ENCODE measurements around the gene CFAP119.
"Not testable (repeated sequence)": the region's sequence is repeated elsewhere in the genome, so short reads cannot be mapped to it uniquely, and the experiment has no call there.

The CFAP119 gene

GRCh38 chr16:30761928-30762902 lies at the start of gene CFAP119, which contains the start of gene RNF40:
Gene CFAP119 (minus strand): TSS chr16:30762062. CDS start chr16:30761748, 314 bp downstream.
Gene RNF40 (plus strand): TSS chr16:30762322. CDS start chr16:30762546, 224 bp downstream.
- H3K27ac ChIP-seq (ENCODE audit: low read depth, low read length): peak within 1 kb of the TSS; percentile 44; the same call in 1 of the 2 replicates
- peak within 1 kb of the TSS; percentile 91 for H3K4me3 ChIP-seq (ENCODE audit: low read depth, low read length)
- H3K9me3 ChIP-seq (ENCODE audit: control insufficient read depth, insufficient read depth, low read depth, low read length): no peaks in the 10 kb centered on the region
- H3K36me3 ChIP-seq (ENCODE audit: control insufficient read depth, insufficient read depth, low read length): peaks cover 54% of the 10 kb centered on the region
- H3K9ac ChIP-seq (ENCODE audit: low read length): peak within 1 kb of the TSS; percentile 91
- H3K27me3 ChIP-seq (ENCODE audit: control insufficient read depth, insufficient read depth, low read length): no peaks in the 10 kb centered on the region
- peaks cover 8% of the 10 kb centered on the region; the same call in 1 of the 2 replicates for H3K4me1 ChIP-seq (ENCODE audit: control insufficient read depth, insufficient read depth, low read length)

DNA sequence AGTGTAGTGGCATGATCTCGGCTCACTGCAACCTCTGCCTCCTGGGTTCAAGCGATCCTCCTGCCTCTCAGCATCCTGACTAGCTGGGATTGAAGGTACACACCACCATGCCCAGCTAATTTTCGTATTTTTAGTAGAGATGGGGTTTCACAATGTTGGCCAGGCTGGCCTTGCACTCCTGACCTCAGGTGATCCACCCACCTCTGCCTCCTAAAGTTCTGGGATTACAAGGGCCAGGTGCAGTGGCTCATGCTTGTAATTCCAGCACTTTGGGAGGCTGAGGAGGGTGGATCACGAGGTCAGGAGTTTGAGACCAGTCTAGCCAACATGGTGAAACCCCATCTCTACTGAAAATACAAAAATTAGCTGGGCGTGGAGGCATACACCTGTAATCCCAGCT lies 47.8 kb upstream of the CFAP119 start:
- H3K4me3 ChIP-seq (ENCODE audit: low read depth, low read length); H3K36me3 ChIP-seq (ENCODE audit: control insufficient read depth, insufficient read depth, low read length); H3K9ac ChIP-seq (ENCODE audit: low read length); H3K9me3 ChIP-seq (ENCODE audit: control insufficient read depth, insufficient read depth, low read depth, low read length); H3K4me1 ChIP-seq (ENCODE audit: control insufficient read depth, insufficient read depth, low read length); H3K27ac ChIP-seq (ENCODE audit: low read depth, low read length): not testable (repeated sequence)
- peaks cover 37% of the 10 kb centered on the region for H3K27me3 ChIP-seq (ENCODE audit: control insufficient read depth, insufficient read depth, low read length)

- H3K9me3 ChIP-seq (ENCODE audit: control insufficient read depth, insufficient read depth, low read depth, low read length); H3K36me3 ChIP-seq (ENCODE audit: control insufficient read depth, insufficient read depth, low read length); H3K4me1 ChIP-seq (ENCODE audit: control insufficient read depth, insufficient read depth, low read length); H3K9ac ChIP-seq (ENCODE audit: low read length); H3K27ac ChIP-seq (ENCODE audit: low read depth, low read length); H3K4me3 ChIP-seq (ENCODE audit: low read depth, low read length): not testable (repeated sequence)
- peaks cover 38% of the 10 kb centered on the region for H3K27me3 ChIP-seq (ENCODE audit: control insufficient read depth, insufficient read depth, low read length)
Measured at GRCh38 chr16:30808890-30809426, 47.1 kb upstream of the CFAP119 start.

GRCh38 chr16:30808146-30808545 lies 46.3 kb upstream of the CFAP119 start:
- Histone ChIP-seq H3K4me3 (ENCODE audit: low read depth, low read length) (no peak overlapping the region), H3K27me3 (ENCODE audit: control insufficient read depth, insufficient read depth, low read length) (peaks cover 40% of the 10 kb centered on the region), H3K4me1 (ENCODE audit: control insufficient read depth, insufficient read depth, low read length) (0 out of 2 replicates have a peak, but pooled peaks cover 4% of the 10 kb centered on the region)

DNA sequence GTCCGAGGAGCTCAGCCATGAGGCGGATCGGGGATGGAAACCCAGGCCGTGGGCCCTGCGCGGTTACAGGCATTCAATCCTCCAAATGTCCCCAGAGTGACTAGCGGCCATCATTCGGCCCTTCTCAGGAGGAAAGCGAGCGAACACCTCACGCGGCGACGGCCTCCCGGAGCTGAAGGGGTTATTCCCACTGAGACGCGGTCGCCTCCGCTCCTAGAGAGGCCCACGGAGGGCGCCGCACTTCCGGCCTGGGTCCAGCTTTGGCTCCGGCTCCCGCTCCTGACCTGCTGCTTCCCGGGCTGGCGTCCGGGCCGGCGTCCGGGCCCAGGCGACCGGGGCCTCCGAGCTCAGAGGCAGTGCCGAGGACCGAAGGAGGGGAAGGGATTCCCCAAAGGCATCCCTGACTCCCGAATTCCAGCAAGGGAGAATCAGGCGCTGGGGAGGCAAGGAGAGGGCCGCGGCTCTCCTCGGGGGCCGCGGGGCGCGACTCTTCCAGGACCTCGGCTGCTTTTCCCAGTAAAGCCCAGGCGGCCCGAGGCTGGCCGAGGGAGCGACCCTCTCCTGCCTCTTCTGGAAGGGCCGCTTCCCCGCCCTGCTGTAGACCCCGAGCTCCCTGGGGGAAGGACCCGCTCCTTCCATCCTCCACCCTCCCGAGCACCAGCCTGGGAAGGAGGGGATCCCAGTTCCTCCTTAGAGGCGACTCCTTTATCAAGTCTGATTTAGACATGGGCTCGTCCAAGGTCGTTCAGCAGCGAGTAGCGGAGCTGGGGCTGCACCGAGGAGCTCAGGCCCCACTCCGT lies 43.7 kb upstream of the CFAP119 start:
- Histone ChIP-seq H3K27ac (ENCODE audit: low read depth, low read length) (peak overlapping the region; percentile 39; the same call in 1 of the 2 replicates), H3K4me3 (ENCODE audit: low read depth, low read length) (peak overlapping the region; percentile 84), H3K27me3 (ENCODE audit: control insufficient read depth, insufficient read depth, low read length) (peaks cover 51% of the 10 kb centered on the region), H3K9ac (ENCODE audit: low read length) (peak overlapping the region; percentile 88), H3K36me3 (ENCODE audit: control insufficient read depth, insufficient read depth, low read length) (no peaks in the 10 kb centered on the region), H3K4me1 (ENCODE audit: control insufficient read depth, insufficient read depth, low read length) (0 out of 2 replicates have a peak, but pooled peaks cover 4% of the 10 kb centered on the region), H3K9me3 (ENCODE audit: control insufficient read depth, insufficient read depth, low read depth, low read length) (no peaks in the 10 kb centered on the region)

More at GRCh38 chr16:30808146-30808545, 46.3 kb upstream of the CFAP119 start:
- no peaks in the 10 kb centered on the region for H3K36me3 ChIP-seq (ENCODE audit: control insufficient read depth, insufficient read depth, low read length)
- H3K9me3 ChIP-seq (ENCODE audit: control insufficient read depth, insufficient read depth, low read depth, low read length): no peaks in the 10 kb centered on the region
- no peak overlapping the region for H3K9ac ChIP-seq (ENCODE audit: low read length)
- H3K27ac ChIP-seq (ENCODE audit: low read depth, low read length): no peak overlapping the region

GRCh38 chr16:30805056-30805369 lies 43.2 kb upstream of the CFAP119 start:
- Histone ChIP-seq H3K27me3 (ENCODE audit: control insufficient read depth, insufficient read depth, low read length) (peaks cover 51% of the 10 kb centered on the region), H3K9ac (ENCODE audit: low read length) (peak overlapping the region; percentile 71), H3K36me3 (ENCODE audit: control insufficient read depth, insufficient read depth, low read length) (no peaks in the 10 kb centered on the region), H3K9me3 (ENCODE audit: control insufficient read depth, insufficient read depth, low read depth, low read length) (no peaks in the 10 kb centered on the region), H3K4me3 (ENCODE audit: low read depth, low read length) (peak overlapping the region; percentile 84), H3K4me1 (ENCODE audit: control insufficient read depth, insufficient read depth, low read length) (0 out of 2 replicates have a peak, but pooled peaks cover 4% of the 10 kb centered on the region), H3K27ac (ENCODE audit: low read depth, low read length) (no peak overlapping the region)

GRCh38 chr16:30802936-30803335 lies 41.1 kb upstream of the CFAP119 start:
- Histone ChIP-seq H3K27ac (ENCODE audit: low read depth, low read length) (no peak overlapping the region), H3K4me1 (ENCODE audit: control insufficient read depth, insufficient read depth, low read length) (0 out of 2 replicates have a peak, but pooled peaks cover 4% of the 10 kb centered on the region), H3K4me3 (ENCODE audit: low read depth, low read length) (no peak overlapping the region), H3K27me3 (ENCODE audit: control insufficient read depth, insufficient read depth, low read length) (peaks cover 45% of the 10 kb centered on the region), H3K9ac (ENCODE audit: low read length) (no peak overlapping the region), H3K36me3 (ENCODE audit: control insufficient read depth, insufficient read depth, low read length) (no peaks in the 10 kb centered on the region), H3K9me3 (ENCODE audit: control insufficient read depth, insufficient read depth, low read depth, low read length) (no peaks in the 10 kb centered on the region)

DNA sequence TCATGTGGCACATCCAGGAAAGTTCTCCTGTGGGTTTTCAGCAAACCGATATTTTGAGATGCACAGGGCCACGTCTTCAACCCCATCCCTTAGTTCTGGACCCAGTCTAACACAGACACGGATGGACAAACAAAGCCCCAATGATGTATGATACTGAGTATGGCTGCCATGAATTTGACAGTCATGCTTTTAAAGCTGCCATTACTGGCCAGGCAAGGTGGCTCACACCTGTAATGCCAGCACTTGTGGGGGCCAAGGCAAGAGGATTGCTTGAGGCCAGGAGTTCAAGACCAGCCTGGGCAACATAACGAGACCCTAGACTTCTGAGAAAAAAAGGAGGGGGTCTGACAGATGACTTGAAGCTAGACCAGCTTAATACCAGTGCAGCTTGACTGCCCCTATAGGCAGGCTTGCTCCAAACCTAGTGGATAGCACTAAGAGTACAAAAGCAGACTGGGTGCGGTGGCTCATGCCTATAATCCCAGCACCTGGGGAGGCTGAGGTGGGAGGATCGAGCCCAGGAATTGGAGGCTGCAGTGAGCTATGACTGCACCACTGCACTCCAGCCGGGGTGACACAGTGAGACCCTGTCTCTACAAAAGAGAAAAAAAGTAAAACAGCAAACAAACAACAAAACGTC lies 35.9 kb upstream of the CFAP119 start:
- no peak overlapping the region for H3K4me3 ChIP-seq (ENCODE audit: low read depth, low read length)
- peaks cover 15% of the 10 kb centered on the region for H3K27me3 ChIP-seq (ENCODE audit: control insufficient read depth, insufficient read depth, low read length)
- no peak overlapping the region for H3K27ac ChIP-seq (ENCODE audit: low read depth, low read length)
- H3K9ac ChIP-seq (ENCODE audit: low read length): no peak overlapping the region
- no peaks in the 10 kb centered on the region for H3K9me3 ChIP-seq (ENCODE audit: control insufficient read depth, insufficient read depth, low read depth, low read length)
- H3K4me1 ChIP-seq (ENCODE audit: control insufficient read depth, insufficient read depth, low read length): no peaks in the 10 kb centered on the region
- no peaks in the 10 kb centered on the region for H3K36me3 ChIP-seq (ENCODE audit: control insufficient read depth, insufficient read depth, low read length)

DNA sequence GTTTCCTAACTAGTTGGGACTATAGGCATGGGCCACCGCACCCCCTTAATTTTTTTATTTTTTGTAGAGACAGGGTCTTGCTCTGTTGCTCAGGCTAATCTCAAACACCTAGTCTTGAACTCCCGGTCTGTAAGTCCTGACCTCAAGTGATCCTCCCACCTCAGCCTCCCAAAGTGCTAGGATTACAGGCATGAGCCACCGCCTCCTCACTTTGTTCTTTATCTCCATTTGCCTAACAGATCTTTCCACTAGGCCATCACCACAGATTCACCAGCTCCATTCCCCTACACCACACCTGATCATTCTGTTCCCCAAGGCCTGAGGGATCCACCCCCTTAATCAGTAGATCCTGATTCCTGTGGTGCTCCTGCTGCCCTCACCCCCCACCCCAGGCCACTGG lies 32.8 kb upstream of the CFAP119 start:
- Histone ChIP-seq H3K27me3 (ENCODE audit: control insufficient read depth, insufficient read depth, low read length) (peaks cover 4% of the 10 kb centered on the region; the same call in 1 of the 2 replicates), H3K4me1 (ENCODE audit: control insufficient read depth, insufficient read depth, low read length) (no peaks in the 10 kb centered on the region), H3K4me3 (ENCODE audit: low read depth, low read length) (no peak overlapping the region), H3K36me3 (ENCODE audit: control insufficient read depth, insufficient read depth, low read length) (no peaks in the 10 kb centered on the region), H3K27ac (ENCODE audit: low read depth, low read length) (no peak overlapping the region), H3K9ac (ENCODE audit: low read length) (no peak overlapping the region), H3K9me3 (ENCODE audit: control insufficient read depth, insufficient read depth, low read depth, low read length) (no peaks in the 10 kb centered on the region)

DNA sequence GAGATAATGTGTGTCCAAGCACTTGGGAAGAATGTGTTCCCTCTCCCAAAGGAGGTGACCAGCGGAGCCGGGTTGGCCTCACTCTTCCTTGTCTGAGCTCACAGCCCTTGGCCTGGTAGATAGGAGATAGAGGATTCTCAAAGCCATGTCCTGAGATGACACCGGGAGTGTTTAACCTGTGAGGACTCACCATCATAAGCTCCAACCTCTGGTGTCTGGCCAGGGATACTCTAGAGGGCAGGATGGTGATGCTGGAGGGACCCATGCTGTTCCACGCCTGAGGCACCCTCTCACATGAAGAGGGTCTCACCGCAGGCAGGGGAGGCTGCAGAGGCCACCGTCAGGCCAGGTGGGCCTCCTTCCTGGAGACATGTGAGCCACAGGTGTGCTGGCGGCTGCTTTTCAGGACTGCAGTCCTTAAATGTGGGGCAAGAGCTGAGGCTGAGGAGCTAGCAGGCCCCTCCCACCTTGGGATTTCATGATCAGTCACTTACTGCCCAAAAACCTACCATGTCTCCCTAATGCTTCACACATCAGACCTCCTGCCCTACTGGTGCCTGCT lies 31.7 kb upstream of the CFAP119 start:
- Histone ChIP-seq H3K27ac (ENCODE audit: low read depth, low read length) (no peak overlapping the region), H3K4me1 (ENCODE audit: control insufficient read depth, insufficient read depth, low read length) (no peaks in the 10 kb centered on the region), H3K9me3 (ENCODE audit: control insufficient read depth, insufficient read depth, low read depth, low read length) (no peaks in the 10 kb centered on the region), H3K4me3 (ENCODE audit: low read depth, low read length) (no peak overlapping the region), H3K27me3 (ENCODE audit: control insufficient read depth, insufficient read depth, low read length) (peaks cover 4% of the 10 kb centered on the region; the same call in 1 of the 2 replicates), H3K9ac (ENCODE audit: low read length) (no peak overlapping the region), H3K36me3 (ENCODE audit: control insufficient read depth, insufficient read depth, low read length) (no peaks in the 10 kb centered on the region)

Data from HUES6 (cell line).